IMR-90 (cell line): Measurements from ENCODE around the gene ADAP1. TPM values are rescaled to one million over a fixed set of nuclear protein-coding genes. Genes with fewer than 3 reads are reported as not detected.

ENCODE experiments used
- ATAC-seq: fragments of 200-7000 bp; cut with Tn5 transposase; 2 replicates; pipeline ENCODE4 v1.9.1; 2020; ENCODE audit warnings: low read depth, mild to moderate bottlenecking, moderate library complexity
- BruUV-seq: library from RNA; stranded (reverse); fragments of 400-500 nt; replicated peaks from 2 replicates; lab custom pipeline; 2021; lab: Mats Ljungman, UMichigan
- CTCF ChIA-PET: fragments of 300-600 bp; formaldehyde crosslinking; extraction: SDS; loops from one replicate; lab custom pipeline; 2021; ENCODE audit warnings: antibody characterized with exemption; lab: Yijun Ruan, JAX
- POLR2A ChIA-PET: fragments of 300-600 bp; sonication (Branson Sonifier 250); formaldehyde crosslinking; loops from one replicate; lab custom pipeline; 2022; ENCODE audit warnings: antibody characterized with exemption; ENCODE audit not compliant: unreplicated experiment; lab: Charles Lee
- DNase-seq: peaks from one replicate; pipeline ENCODE4 v3.0.0; 2013
- H2AFZ ChIP-seq: replicated peaks from 2 replicates; pipeline ENCODE3; 2013; ENCODE audit warnings: low read length, mild to moderate bottlenecking; ENCODE audit not compliant: poor library complexity
- H2AK5ac ChIP-seq: 2 replicates; pipeline ENCODE4 v1.6.1; 2013; ENCODE audit warnings: low read depth, low read length, inconsistent platforms
- H2AK9ac ChIP-seq: replicated peaks from 2 replicates; pipeline ENCODE3; 2013; ENCODE audit warnings: mild to moderate bottlenecking, low read depth, low read length, moderate library complexity; ENCODE audit not compliant: poor library complexity
- H2BK120ac ChIP-seq: 2 replicates; pipeline ENCODE4 v1.6.1; 2013; ENCODE audit warnings: low read depth, low read length, inconsistent platforms
- H2BK15ac ChIP-seq: 3 replicates; pipeline ENCODE4 v1.6.1; 2013; ENCODE audit warnings: low read depth, low read length, inconsistent platforms
- H2BK20ac ChIP-seq: 2 replicates; pipeline ENCODE4 v1.6.1; 2013; ENCODE audit warnings: low read depth, mild to moderate bottlenecking, inconsistent platforms, low read length, moderate library complexity
- H2BK5ac ChIP-seq: 2 replicates; pipeline ENCODE4 v1.6.1; 2013; ENCODE audit warnings: mild to moderate bottlenecking, low read depth, low read length, inconsistent platforms; ENCODE audit not compliant: poor library complexity, severe bottlenecking
- H3K14ac ChIP-seq: replicated peaks from 2 replicates; pipeline ENCODE4 v1.6.1; 2013; ENCODE audit warnings: low read depth, low read length, inconsistent platforms
- H3K18ac ChIP-seq: 2 replicates; pipeline ENCODE4 v1.6.1; 2013; ENCODE audit warnings: low read depth, low read length, control low read depth
- H3K23ac ChIP-seq: 2 replicates; pipeline ENCODE4 v1.6.1; 2013; ENCODE audit warnings: low read depth, low read length, inconsistent platforms
- H3K27ac ChIP-seq: 2 replicates; pipeline ENCODE4 v1.5.1; 2013; ENCODE audit warnings: mild to moderate bottlenecking, control low read depth, low read length; ENCODE audit not compliant: insufficient read depth
- H3K27me3 ChIP-seq: 2 replicates; pipeline ENCODE4 v1.6.1; 2013; ENCODE audit warnings: low read length; ENCODE audit not compliant: control insufficient read depth, insufficient read depth
- H3K36me3 ChIP-seq: 2 replicates; pipeline ENCODE4 v1.6.1; 2013; ENCODE audit warnings: low read length, mixed read lengths; ENCODE audit not compliant: control insufficient read depth, insufficient read depth
- H3K4ac ChIP-seq: 2 replicates; pipeline ENCODE4 v1.6.1; 2013; ENCODE audit warnings: low read depth, low read length, inconsistent platforms
- H3K4me1 ChIP-seq: 2 replicates; pipeline ENCODE4 v1.6.1; 2013; ENCODE audit warnings: low read length, mixed read lengths; ENCODE audit not compliant: control insufficient read depth, insufficient read depth
- H3K4me2 ChIP-seq: 2 replicates; pipeline ENCODE4 v1.6.1; 2013; ENCODE audit warnings: low read depth, mild to moderate bottlenecking, control low read depth, low read length, moderate library complexity
- H3K4me3 ChIP-seq: 2 replicates; pipeline ENCODE4 v1.5.1; 2013; ENCODE audit warnings: low read depth, mild to moderate bottlenecking, control low read depth, low read length, moderate library complexity; ENCODE audit not compliant: insufficient read depth
- H3K56ac ChIP-seq: 2 replicates; pipeline ENCODE4 v1.6.1; 2013; ENCODE audit warnings: low read length, inconsistent platforms; ENCODE audit not compliant: insufficient read depth; ENCODE audit errors: extremely low read depth
- H3K79me1 ChIP-seq, 2 experiments: 2 replicates each; pipeline ENCODE4 v1.6.1; 2013; ENCODE audit warnings: low read length in 2 of 2, inconsistent platforms in 1 of 2, low read depth in 1 of 2
- H3K9ac ChIP-seq: 2 replicates; pipeline ENCODE4 v1.6.1; 2013; ENCODE audit warnings: low read depth, low read length, control low read depth
- H3K9me1 ChIP-seq: 2 replicates; pipeline ENCODE4 v1.6.1; 2013; ENCODE audit warnings: low read length, inconsistent platforms; ENCODE audit not compliant: insufficient read depth
- H3K9me3 ChIP-seq: 2 replicates; pipeline ENCODE4 v1.6.1; 2013; ENCODE audit warnings: low read length; ENCODE audit not compliant: control insufficient read depth, insufficient read depth
- H4K20me1 ChIP-seq: 2 replicates; pipeline ENCODE4 v1.6.1; 2013; ENCODE audit warnings: low read length, inconsistent platforms; ENCODE audit not compliant: insufficient read depth
- H4K5ac ChIP-seq: 2 replicates; pipeline ENCODE4 v1.6.1; 2013; ENCODE audit warnings: mild to moderate bottlenecking, low read depth, low read length, control low read depth
- H4K8ac ChIP-seq, 2 experiments: 2 replicates each; pipeline ENCODE4 v1.6.1; 2013; ENCODE audit warnings: low read depth in 2 of 2, low read length in 2 of 2, control low read depth in 1 of 2, inconsistent platforms in 1 of 2
- H4K91ac ChIP-seq: 2 replicates; pipeline ENCODE4 v1.6.1; 2013; ENCODE audit warnings: low read depth, low read length, inconsistent platforms; ENCODE audit not compliant: insufficient read depth
- BHLHE40 ChIP-seq: fragments of 150-350 bp; IDR thresholded peaks from 2 replicates; pipeline ENCODE4 v1.6.1; 2016; ENCODE audit warnings: mild to moderate bottlenecking, low read depth, low read length
- CEBPB ChIP-seq: IDR thresholded peaks from 2 replicates; pipeline ENCODE4 v1.6.1; 2012; ENCODE audit warnings: low read depth, low read length, improper control_type of control experiment
- CHD1 ChIP-seq: IDR thresholded peaks from 2 replicates; pipeline ENCODE4 v1.6.1; 2012; ENCODE audit warnings: low read depth, low read length, improper control_type of control experiment
- FOS ChIP-seq: fragments of 150-350 bp; IDR thresholded peaks from 2 replicates; pipeline ENCODE4 v1.6.1; 2016; ENCODE audit warnings: low read depth, low read length
- MAFK ChIP-seq: IDR thresholded peaks from 2 replicates; pipeline ENCODE4 v1.6.1; 2012; ENCODE audit warnings: low read depth, low read length, improper control_type of control experiment
- MAZ ChIP-seq: IDR thresholded peaks from 2 replicates; pipeline ENCODE4 v1.6.1; 2012; ENCODE audit warnings: low read depth, mild to moderate bottlenecking, low read length, improper control_type of control experiment, moderate library complexity, borderline replicate concordance
- MXI1 ChIP-seq: IDR thresholded peaks from 2 replicates; pipeline ENCODE4 v1.6.1; 2012; ENCODE audit warnings: low read depth, mild to moderate bottlenecking, low read length, moderate library complexity, borderline replicate concordance
- NFE2L2 ChIP-seq: fragments of 150-350 bp; IDR thresholded peaks from 2 replicates; pipeline ENCODE4 v1.6.1; 2016; ENCODE audit warnings: low read depth, mild to moderate bottlenecking, low read length
- POLR2A ChIP-seq: IDR thresholded peaks from 2 replicates; pipeline ENCODE4 v1.6.1; 2012; ENCODE audit warnings: mild to moderate bottlenecking, low read depth, low read length
- RAD21 ChIP-seq: IDR thresholded peaks from 2 replicates; pipeline ENCODE4 v1.6.1; 2012; ENCODE audit warnings: low read length, improper control_type of control experiment
- RCOR1 ChIP-seq: IDR thresholded peaks from 2 replicates; pipeline ENCODE4 v1.6.1; 2012; ENCODE audit warnings: mild to moderate bottlenecking, low read length, improper control_type of control experiment; ENCODE audit not compliant: insufficient replicate concordance
- RFX5 ChIP-seq: IDR thresholded peaks from 2 replicates; pipeline ENCODE4 v1.8.0; 2012; ENCODE audit warnings: low read depth, mild to moderate bottlenecking, low read length, moderate library complexity
- SMC3 ChIP-seq: fragments of 150-350 bp; IDR thresholded peaks from 2 replicates; pipeline ENCODE4 v1.6.1; 2016; ENCODE audit warnings: low read depth, mild to moderate bottlenecking, antibody characterized with exemption, low read length, moderate library complexity
- WGBS, 2 experiments: methylation state at CpG; one replicate each; pipeline versions ENCODE4 v1.1.5 to v1.1.7; 2013; ENCODE audit warnings: missing lambda C conversion rate in 2 of 2; ENCODE audit not compliant: insufficient read length in 1 of 2; ENCODE audit errors: extremely low coverage in 2 of 2; 5-methylcytosine and 5-hydroxymethylcytosine counted together
- dilution Hi-C: fragments of 300-500 bp; cut with HindIII; formaldehyde crosslinking; loops from one replicate; pipeline ENCODE4 v1.14.3; 2018; ENCODE audit warnings: low sequenced_read_pairs; ENCODE audit not compliant: unreplicated experiment
- in situ Hi-C: fragments of 300-500 bp; cut with MboI; formaldehyde crosslinking; loops from 3 replicates; pipeline ENCODE4 v1.14.3; 2019; ENCODE audit warnings: low sequenced_read_pairs, inconsistent platforms, mixed read lengths
- intact Hi-C: fragments of 100-400 bp; cut with micrococcal nuclease; formaldehyde crosslinking; loops from 2 replicates; pipeline ENCODE4 v1.10.0; 2022
- polyA plus RNA-seq, 3 experiments: library from polyadenylated mRNA; depleted of rRNA; stranded (reverse); fragments of >200 nt; gene quantifications; 2 replicates each; pipeline ENCODE4 v1.2.3, GENCODE V29; 2012; ENCODE audit warnings: low replicate concordance in 1 of 3
- total RNA-seq: library from RNA; depleted of rRNA; stranded (reverse); fragments of >200 nt; gene quantifications from 2 replicates; pipeline ENCODE4 v1.2.3, GENCODE V29; 2012
- TF ChIP-seq, protein P1 (sequence below): fragments of 150-350 bp; IDR thresholded peaks from 2 replicates; pipeline ENCODE4 v1.6.1; 2016; ENCODE audit warnings: low read depth, mild to moderate bottlenecking, low read length, moderate library complexity, borderline replicate concordance
- TF ChIP-seq, protein P2 (sequence below): conservative IDR thresholded peaks from 2 replicates; pipeline ENCODE4 v1.5.1; 2012; ENCODE audit warnings: mild to moderate bottlenecking, low read depth, low read length, improper control_type of control experiment
- TF ChIP-seq, protein P3 (sequence below): fragments of 150-350 bp; IDR thresholded peaks from 2 replicates; pipeline ENCODE4 v1.6.1; 2017; ENCODE audit warnings: mild to moderate bottlenecking, antibody characterized with exemption, low read length, low read depth

The ADAP1 gene
- total and polyA plus RNA-seq, 2 of the 4 experiments (the other 2 are of a cell fraction): 1.4 to 2.0 TPM

DNA sequence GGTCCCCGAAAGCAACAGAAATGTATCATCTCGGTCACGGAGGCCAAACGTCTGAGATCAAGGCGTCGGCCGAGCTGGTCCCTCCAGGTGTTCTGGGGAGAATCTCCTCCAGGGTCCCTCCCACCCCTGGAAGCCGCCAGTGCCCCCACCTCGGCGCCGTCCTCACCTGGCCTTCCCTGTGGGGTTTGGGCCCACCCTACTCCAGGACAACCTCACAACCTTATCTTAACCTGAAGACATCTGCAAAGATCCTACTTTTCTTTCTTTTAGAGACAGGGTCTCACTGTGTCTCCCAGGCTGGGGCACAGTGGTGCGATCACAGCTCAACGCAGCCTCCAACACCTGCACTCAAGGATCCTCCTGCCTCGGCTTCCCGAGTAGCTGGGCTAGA lies 33.4 kb downstream of the ADAP1 start:
- Histone ChIP-seq H3K56ac (no peak overlapping the region), H3K18ac (no peak overlapping the region), H2AK5ac (no peak overlapping the region), H4K8ac (no peak overlapping the region), H2AFZ (no peak overlapping the region), H3K36me3 (no peaks in the 10 kb centered on the region), H3K23ac (no peak overlapping the region), H3K4me3 (no peak overlapping the region), H3K4me1 (peaks cover 7% of the 10 kb centered on the region), H3K4me2 (no peak overlapping the region), H2BK20ac (no peak overlapping the region), H3K79me1 (no peaks in the 10 kb centered on the region), H2BK5ac (no peak overlapping the region), H2AK9ac (no peak overlapping the region), H3K14ac (no peak overlapping the region), H3K9me3 (no peaks in the 10 kb centered on the region), H3K27ac (no peak overlapping the region), H3K4ac (no peak overlapping the region), H2BK120ac (no peak overlapping the region), H2BK15ac (no peak overlapping the region), H4K20me1 (no peaks in the 10 kb centered on the region), H4K91ac (no peak overlapping the region), H3K27me3 (no peaks in the 10 kb centered on the region), H4K5ac (no peak overlapping the region), H3K9me1 (no peaks in the 10 kb centered on the region), H3K9ac (no peak overlapping the region)
- dilution Hi-C loops: no loop called here
- intact Hi-C loops: no loop called here
- ATAC-seq (no peak), DNase-seq (no peak)
- 81% methylated on average over 10 of the region's 15 CpGs; no CpG with 5 or more reads in 1 of the 2 experiments for WGBS, 2 experiments
- ChIA-PET CTCF (no interaction called here), POLR2A (no interaction called here)
- TF ChIP-seq CEBPB (no peak), MAFK (no peak), FOS (no peak), CHD1 (no peak), MAZ (no peak), SMC3 (no peak), MXI1 (no peak), POLR2A (no peak), BHLHE40 (no peak), RAD21 (no peak), RFX5 (no peak), NFE2L2 (no peak), RCOR1 (no peak)
- TF ChIP-seq, protein P1, sequence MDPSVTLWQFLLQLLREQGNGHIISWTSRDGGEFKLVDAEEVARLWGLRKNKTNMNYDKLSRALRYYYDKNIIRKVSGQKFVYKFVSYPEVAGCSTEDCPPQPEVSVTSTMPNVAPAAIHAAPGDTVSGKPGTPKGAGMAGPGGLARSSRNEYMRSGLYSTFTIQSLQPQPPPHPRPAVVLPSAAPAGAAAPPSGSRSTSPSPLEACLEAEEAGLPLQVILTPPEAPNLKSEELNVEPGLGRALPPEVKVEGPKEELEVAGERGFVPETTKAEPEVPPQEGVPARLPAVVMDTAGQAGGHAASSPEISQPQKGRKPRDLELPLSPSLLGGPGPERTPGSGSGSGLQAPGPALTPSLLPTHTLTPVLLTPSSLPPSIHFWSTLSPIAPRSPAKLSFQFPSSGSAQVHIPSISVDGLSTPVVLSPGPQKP: no peak
- TF ChIP-seq, protein P2, sequence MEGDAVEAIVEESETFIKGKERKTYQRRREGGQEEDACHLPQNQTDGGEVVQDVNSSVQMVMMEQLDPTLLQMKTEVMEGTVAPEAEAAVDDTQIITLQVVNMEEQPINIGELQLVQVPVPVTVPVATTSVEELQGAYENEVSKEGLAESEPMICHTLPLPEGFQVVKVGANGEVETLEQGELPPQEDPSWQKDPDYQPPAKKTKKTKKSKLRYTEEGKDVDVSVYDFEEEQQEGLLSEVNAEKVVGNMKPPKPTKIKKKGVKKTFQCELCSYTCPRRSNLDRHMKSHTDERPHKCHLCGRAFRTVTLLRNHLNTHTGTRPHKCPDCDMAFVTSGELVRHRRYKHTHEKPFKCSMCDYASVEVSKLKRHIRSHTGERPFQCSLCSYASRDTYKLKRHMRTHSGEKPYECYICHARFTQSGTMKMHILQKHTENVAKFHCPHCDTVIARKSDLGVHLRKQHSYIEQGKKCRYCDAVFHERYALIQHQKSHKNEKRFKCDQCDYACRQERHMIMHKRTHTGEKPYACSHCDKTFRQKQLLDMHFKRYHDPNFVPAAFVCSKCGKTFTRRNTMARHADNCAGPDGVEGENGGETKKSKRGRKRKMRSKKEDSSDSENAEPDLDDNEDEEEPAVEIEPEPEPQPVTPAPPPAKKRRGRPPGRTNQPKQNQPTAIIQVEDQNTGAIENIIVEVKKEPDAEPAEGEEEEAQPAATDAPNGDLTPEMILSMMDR: no peak
- TF ChIP-seq, protein P3, sequence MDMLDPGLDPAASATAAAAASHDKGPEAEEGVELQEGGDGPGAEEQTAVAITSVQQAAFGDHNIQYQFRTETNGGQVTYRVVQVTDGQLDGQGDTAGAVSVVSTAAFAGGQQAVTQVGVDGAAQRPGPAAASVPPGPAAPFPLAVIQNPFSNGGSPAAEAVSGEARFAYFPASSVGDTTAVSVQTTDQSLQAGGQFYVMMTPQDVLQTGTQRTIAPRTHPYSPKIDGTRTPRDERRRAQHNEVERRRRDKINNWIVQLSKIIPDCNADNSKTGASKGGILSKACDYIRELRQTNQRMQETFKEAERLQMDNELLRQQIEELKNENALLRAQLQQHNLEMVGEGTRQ: no peak
- in situ Hi-C loops: no loop called here
- BruUV-seq: no TSS peak
